ENCODE data around the gene GBF1.

The GBF1 gene

GRCh38 chr10:102429468-102429867, 184.1 kb downstream of the GBF1 start:
- no peak for DNase-seq

- DNase-seq = no peak
Observed at GRCh38 chr10:102431452-102432124, 186.3 kb downstream of the GBF1 start.

All from NCI-H446 treated with DMSO at 0.1 percent for 48 hours (cell line).